Sigmoid colon (tissue), 7 donors: ENCODE data around the gene FIBP. TPM values are rescaled to one million over a fixed set of nuclear protein-coding genes. Genes with fewer than 3 reads are reported as not detected.

Experiments
- DNase-seq: peaks from one replicate; pipeline ENCODE4 v3.0.0-alpha.2; 2019
- H3K27ac ChIP-seq, 4 donors: fragments of 200-600 bp; sonication (generic); one replicate each; pipeline ENCODE4 v1.5.1; 2016 to 2019; ENCODE audit warnings: mild to moderate bottlenecking in 1 of 4
- H3K27me3 ChIP-seq, 3 donors: fragments of 200-600 bp; sonication (generic); one replicate each; pipeline ENCODE4 v1.5.1; 2019; ENCODE audit warnings: mild to moderate bottlenecking in 1 of 3
- H3K36me3 ChIP-seq, 4 donors: fragments of 200-600 bp; sonication (generic); one replicate each; pipeline ENCODE4 v1.5.1; 2016 to 2019
- H3K4me1 ChIP-seq, 4 donors: fragments of 200-600 bp; sonication (generic); one replicate each; pipeline ENCODE4 v1.5.1; 2017 to 2019
- H3K4me3 ChIP-seq, 4 donors: fragments of 200-600 bp; sonication (generic); one replicate each; pipeline ENCODE4 v1.5.1; 2017 to 2019; ENCODE audit warnings: mild to moderate bottlenecking in 2 of 4, moderate library complexity in 1 of 4
- H3K9me3 ChIP-seq, 4 donors: fragments of 200-600 bp in 3 of 4; sonication (generic) in 3 of 4; one replicate each; pipeline versions ENCODE4 v1.5.1 to v1.6.1; 2013 to 2019
- CTCF ChIP-seq, 4 experiments: fragments of 450-650 bp in 3 of 4; fragments of 200-600 bp in 1 of 4; IDR thresholded peaks; one replicate each; pipeline ENCODE4 v1.5.1; 2016 to 2019; ENCODE audit warnings: antibody characterized with exemption in 4 of 4, mild to moderate bottlenecking in 3 of 4, moderate library complexity in 2 of 4
- EP300 ChIP-seq, 4 donors: sonication (generic); formaldehyde crosslinking; IDR thresholded peaks; one replicate each; pipeline ENCODE4 v1.6.1; 2017; ENCODE audit warnings: antibody characterized with exemption in 4 of 4
- POLR2A ChIP-seq, 2 donors: fragments of 450-650 bp; IDR thresholded peaks; one replicate each; pipeline ENCODE4 v1.6.1; 2016; ENCODE audit warnings: antibody characterized with exemption in 2 of 2, mild to moderate bottlenecking in 2 of 2, moderate library complexity in 2 of 2
- POLR2AphosphoS5 ChIP-seq, 4 donors: sonication (generic); formaldehyde crosslinking; IDR thresholded peaks; one replicate each; pipeline ENCODE4 v1.6.1; 2017; ENCODE audit warnings: antibody characterized with exemption in 4 of 4
- WGBS, 2 donors: extraction: QIAGEN DNeasy Blood & Tissue Kit; methylation state at CpG; one replicate each; pipeline ENCODE4 v1.1.7; 2013; 5-methylcytosine and 5-hydroxymethylcytosine counted together
- intact Hi-C: fragments of 100-400 bp; cut with DNase I; formaldehyde crosslinking; loops from one replicate; pipeline ENCODE4 v1.15.1; 2023
- polyA plus RNA-seq, 3 donors: library from polyadenylated mRNA; stranded (reverse); fragments of 200-250 nt; gene quantifications; one replicate each; pipeline ENCODE4 v1.2.3, GENCODE V29; 2013
- total RNA-seq, 4 donors: library from RNA; depleted of rRNA; stranded (reverse); fragments of >200 nt; gene quantifications; one replicate each; pipeline ENCODE4 v1.1.0, GENCODE V29; 2016
- donor health status: healthy with polysubstance abuse.
- donor health status: Bipolar disorder and iron deficiency.
- donor health status: healthy.

Gene FIBP
- total and polyA plus RNA-seq, 7 donors, result 37.5 to 66.1 (median 54.4) TPM

GRCh38 chr11:65931773-65932557 is 43.7 kb upstream of the FIBP start:
- WGBS, 2 donors, result 54 to 71% methylated on average over 13 of the region's 13 CpGs

GRCh38 chr11:65928667-65929066 is 40.4 kb upstream of the FIBP start:
- no peaks in the 10 kb centered on the region for H3K27me3 ChIP-seq
- H3K36me3 ChIP-seq, result peaks cover 0 to under 1% (median 0%) of the 10 kb centered on the region in 4 donors
- no peak overlapping the region for H3K27ac ChIP-seq
- H3K4me3 ChIP-seq, result no peak overlapping the region
- WGBS, 2 donors, result 55 to 78% methylated on average over 6 of the region's 6 CpGs
- intact Hi-C loops, result no loop called here
- no peak for TF ChIP-seq EP300 (IDR thresholded peaks at IDR 0.05)
- TF ChIP-seq POLR2AphosphoS5 (IDR thresholded peaks at IDR 0.05), result no peak
- TF ChIP-seq CTCF (IDR thresholded peaks at IDR 0.05), result no peak
- TF ChIP-seq POLR2A (IDR thresholded peaks at IDR 0.05), result no peak
- no peaks in the 10 kb centered on the region for H3K9me3 ChIP-seq
- H3K4me1 ChIP-seq, result no peaks in the 10 kb centered on the region
- DNase-seq, result no peak

More at GRCh38 chr11:65931773-65932557, 43.7 kb upstream of the FIBP start:
- TF ChIP-seq CTCF (IDR thresholded peaks at IDR 0.05), result no peak
- no peak for TF ChIP-seq EP300 (IDR thresholded peaks at IDR 0.05)
- no peak for TF ChIP-seq POLR2A (IDR thresholded peaks at IDR 0.05)
- TF ChIP-seq POLR2AphosphoS5 (IDR thresholded peaks at IDR 0.05), result no peak
- Histone ChIP-seq H3K9me3 (no peaks in the 10 kb centered on the region), H3K27ac (no peak overlapping the region), H3K27me3 (no peaks in the 10 kb centered on the region), H3K4me1 (no peaks in the 10 kb centered on the region), H3K36me3 (no peaks in the 10 kb centered on the region), H3K4me3 (no peak overlapping the region)
- DNase-seq, result no peak
- intact Hi-C loops, result no loop called here

- H3K4me1 ChIP-seq, result no peaks in the 10 kb centered on the region
- TF ChIP-seq POLR2A (IDR thresholded peaks at IDR 0.05) (no peak), EP300 (IDR thresholded peaks at IDR 0.05) (no peak)
- H3K36me3 ChIP-seq, result peaks cover 0 to 6% (median under 1%) of the 10 kb centered on the region in 4 donors
- no peak for DNase-seq
- 26 to 55% methylated on average over 9 of the region's 9 CpGs for WGBS, 2 donors
- intact Hi-C loops, result no loop called here
- H3K4me3 ChIP-seq, result no peak overlapping the region
- H3K27me3 ChIP-seq, result no peaks in the 10 kb centered on the region
- peak overlapping the region in 2 of 4 donors; percentile 17 to 34 for H3K27ac ChIP-seq
- no peaks in the 10 kb centered on the region for H3K9me3 ChIP-seq
Observed at GRCh38 chr11:65927904-65928397, 39.7 kb upstream of the FIBP start.

- Histone ChIP-seq H3K36me3 (peaks cover 0 to 31% (median 6%) of the 10 kb centered on the region in 4 donors), H3K9me3 (no peaks in the 10 kb centered on the region), H3K4me1 (peaks cover 0 to 11% (median 9%) of the 10 kb centered on the region in 4 donors), H3K27ac (no peak overlapping the region), H3K27me3 (no peaks in the 10 kb centered on the region), H3K4me3 (no peak overlapping the region)
- 80 to 81% methylated on average over 2 of the region's 2 CpGs for WGBS, 2 donors
- no peak for DNase-seq
- no peak for TF ChIP-seq EP300 (IDR thresholded peaks at IDR 0.05)
- intact Hi-C loops, result no loop called here
Observed at GRCh38 chr11:65925397-65925796, 37.1 kb upstream of the FIBP start.

GRCh38 chr11:65922565-65922964 is 34.3 kb upstream of the FIBP start:
- no peaks in the 10 kb centered on the region for H3K27me3 ChIP-seq
- no peak overlapping the region for H3K4me3 ChIP-seq
- no peak for DNase-seq
- TF ChIP-seq POLR2AphosphoS5 (IDR thresholded peaks at IDR 0.05), result no peak
- no peak for TF ChIP-seq EP300 (IDR thresholded peaks at IDR 0.05)
- no peak for TF ChIP-seq POLR2A (IDR thresholded peaks at IDR 0.05)
- TF ChIP-seq CTCF (IDR thresholded peaks at IDR 0.05), result no peak
- WGBS, 2 donors, result 84 to 86% methylated on average over 3 of the region's 3 CpGs
- H3K4me1 ChIP-seq, result peaks cover 0 to 25% (median 21%) of the 10 kb centered on the region in 4 donors
- no peak overlapping the region for H3K27ac ChIP-seq
- H3K9me3 ChIP-seq, result no peaks in the 10 kb centered on the region
- peaks cover 0 to 31% (median 6%) of the 10 kb centered on the region in 4 donors for H3K36me3 ChIP-seq
- intact Hi-C loops, result no loop called here
